ENCODE measurements around the gene PLPP6.

- TF ChIP-seq CTCF (IDR thresholded peaks at IDR 0.05) (no peak), POLR2A (IDR thresholded peaks at IDR 0.05) (no peak)
These were observed 44.3 kb upstream of the PLPP6 start for GRCh38 chr9:4617752-4618151.
